HG03060 (cell line): Measurements from ENCODE around the gene IL17RC.
"Not testable (repeated sequence)": the region's sequence is repeated elsewhere in the genome, so short reads cannot be mapped to it uniquely, and the experiment has no call there.

Experiments
- ATAC-seq: cut with Tn5 transposase; IDR thresholded peaks from one replicate; pipeline ENCODE4 v1.9.1; 2021; ENCODE audit warnings: low read depth, moderate number of reproducible peaks; ENCODE audit not compliant: unreplicated experiment

The IL17RC gene

GRCh38 chr3:9891072-9891622 is 25.8 kb upstream of the IL17RC start:
- ATAC-seq: no peak

GRCh38 chr3:9893739-9894138 is 23.2 kb upstream of the IL17RC start:
- ATAC-seq: no peak

- not testable (repeated sequence) for ATAC-seq
Measured at GRCh38 chr3:9895715-9896114, 21.2 kb upstream of the IL17RC start.

- ATAC-seq: not testable (repeated sequence)
Measured at GRCh38 chr3:9896755-9897407, 20.0 kb upstream of the IL17RC start.

GRCh38 chr3:9897408-9898372 is 19.2 kb upstream of the IL17RC start:
- no peak for ATAC-seq

- ATAC-seq: no peak
Measured at GRCh38 chr3:9898467-9899241, 18.2 kb upstream of the IL17RC start.

GRCh38 chr3:9899289-9899791 is 17.6 kb upstream of the IL17RC start:
- ATAC-seq: no peak

GRCh38 chr3:9900965-9901415 is 15.9 kb upstream of the IL17RC start:
- ATAC-seq: not testable (repeated sequence)

- no peak for ATAC-seq
Measured at GRCh38 chr3:9901967-9902366, 14.9 kb upstream of the IL17RC start.

GRCh38 chr3:9902372-9903237 is 14.3 kb upstream of the IL17RC start, which contains the start of gene IL17RE:
Gene IL17RE, plus strand, starts transcription at chr3:9902848. Its CDS starts 85 bp downstream, at chr3:9902933.
- no peak for ATAC-seq

GRCh38 chr3:9903238-9903624 is 13.7 kb upstream of the IL17RC start:
- ATAC-seq: no peak

GRCh38 chr3:9903904-9904303 is 13.0 kb upstream of the IL17RC start:
- ATAC-seq: no peak

- ATAC-seq: no peak
Measured at GRCh38 chr3:9906480-9906879, 10.4 kb upstream of the IL17RC start.

GRCh38 chr3:9908286-9908685 is 8.6 kb upstream of the IL17RC start:
- ATAC-seq: no peak

GRCh38 chr3:9909221-9910013 is 7.5 kb upstream of the IL17RC start:
- no peak for ATAC-seq

- ATAC-seq: no peak
Measured at GRCh38 chr3:9911863-9912262, 5.0 kb upstream of the IL17RC start.

- no peak for ATAC-seq
Measured at GRCh38 chr3:9912294-9912935, 4.5 kb upstream of the IL17RC start.

GRCh38 chr3:9913601-9914000 is 3.3 kb upstream of the IL17RC start:
- no peak for ATAC-seq
